GM19455 (cell line): Measurements from ENCODE around the gene ZNF154.
A peak's percentile ranks its signal among the peaks of the same experiment; 100 is the strongest.
"Not testable (repeated sequence)": the region's sequence is repeated elsewhere in the genome, so short reads cannot be mapped to it uniquely, and the experiment has no call there.

Source experiments
- ATAC-seq: cut with Tn5 transposase; IDR thresholded peaks from one replicate; pipeline ENCODE4 v1.9.1; 2021; ENCODE audit not compliant: unreplicated experiment

The ZNF154 gene

GRCh38 chr19:57708641-57709361 lies at the start of gene ZNF154:
TSS of gene ZNF154 (minus strand) at chr19:57709204. CDS start at chr19:57708971, 233 bp downstream.
- no peak for ATAC-seq

- no peak for ATAC-seq
Measured at GRCh38 chr19:57757941-57758340, 48.9 kb upstream of the ZNF154 start.

- no peak for ATAC-seq
Measured at GRCh38 chr19:57755031-57755430, 46.0 kb upstream of the ZNF154 start.

- ATAC-seq: no peak
Measured at GRCh38 chr19:57754091-57754673, 45.2 kb upstream of the ZNF154 start.

GRCh38 chr19:57748029-57748428 lies 39.0 kb upstream of the ZNF154 start:
- no peak for ATAC-seq

- ATAC-seq: no peak
Measured at GRCh38 chr19:57747472-57747807, 38.4 kb upstream of the ZNF154 start.

- peak; percentile 92 for ATAC-seq
Measured at GRCh38 chr19:57746580-57747471, 37.8 kb upstream of the ZNF154 start, which contains the start of gene ZNF776. TSS of gene ZNF776 (plus strand) at chr19:57746815. CDS start at chr19:57747059, 244 bp downstream.

GRCh38 chr19:57738770-57739169 lies 29.8 kb upstream of the ZNF154 start:
- ATAC-seq: not testable (repeated sequence)

- not testable (repeated sequence) for ATAC-seq
Measured at GRCh38 chr19:57738320-57738719, 29.3 kb upstream of the ZNF154 start.

- ATAC-seq: no peak
Measured at GRCh38 chr19:57720878-57721277, 11.9 kb upstream of the ZNF154 start.

GRCh38 chr19:57719901-57720519 lies 11.0 kb upstream of the ZNF154 start:
- no peak for ATAC-seq

GRCh38 chr19:57719424-57719823 lies 10.4 kb upstream of the ZNF154 start:
- ATAC-seq: no peak

GRCh38 chr19:57712222-57712621 lies 3.2 kb upstream of the ZNF154 start:
- no peak for ATAC-seq

- no peak for ATAC-seq
Measured at GRCh38 chr19:57709616-57710015, 612 bp upstream of the ZNF154 start.

- no peak for ATAC-seq
Measured at GRCh38 chr19:57706346-57706745, 2.7 kb downstream of the ZNF154 start.

GRCh38 chr19:57701625-57702024 lies 7.4 kb downstream of the ZNF154 start:
- ATAC-seq: no peak

- ATAC-seq: no peak
Measured at GRCh38 chr19:57689750-57690149, 19.3 kb downstream of the ZNF154 start.

GRCh38 chr19:57688011-57688763 lies 20.8 kb downstream of the ZNF154 start:
- no peak for ATAC-seq

GRCh38 chr19:57687363-57688010 lies 21.5 kb downstream of the ZNF154 start:
- ATAC-seq: no peak

- ATAC-seq: no peak
Measured at GRCh38 chr19:57686727-57687126, 22.3 kb downstream of the ZNF154 start.
